UCSD-AML1 (cell line): ENCODE data around the gene CUBN.
A peak's percentile ranks its signal among the peaks of the same experiment; 100 is the strongest.

Experiments used
- DNase-seq: peaks from one replicate; lab custom pipeline; 2025; ENCODE audit not compliant: unreplicated experiment; lab: John Stamatoyannopoulos, UW

The CUBN gene

GRCh38 chr10:17043586-17043985 lies 86.0 kb downstream of the CUBN start:
- no peak for DNase-seq

- DNase-seq = no peak
Measured at GRCh38 chr10:17041626-17042520, 87.7 kb downstream of the CUBN start.

- no peak for DNase-seq
Measured at GRCh38 chr10:17038627-17039026, 91.0 kb downstream of the CUBN start.

- DNase-seq = no peak
Measured at GRCh38 chr10:17037910-17038309, 91.7 kb downstream of the CUBN start.

GRCh38 chr10:17035446-17035845 lies 94.2 kb downstream of the CUBN start:
- no peak for DNase-seq

GRCh38 chr10:17033529-17034260 lies 95.9 kb downstream of the CUBN start:
- DNase-seq = no peak

- DNase-seq = no peak
Measured at GRCh38 chr10:17031637-17032635, 97.7 kb downstream of the CUBN start.

- peak; percentile 37 for DNase-seq
Measured at GRCh38 chr10:17029581-17030271, 99.9 kb downstream of the CUBN start.

- DNase-seq = no peak
Measured at GRCh38 chr10:17029239-17029580, 100.4 kb downstream of the CUBN start.

GRCh38 chr10:17028798-17029197 lies 100.8 kb downstream of the CUBN start:
- no peak for DNase-seq

- DNase-seq = no peak
Measured at GRCh38 chr10:17026686-17027485, 102.7 kb downstream of the CUBN start.

GRCh38 chr10:17025444-17026295 lies 103.9 kb downstream of the CUBN start:
- DNase-seq = peak; percentile 22

- DNase-seq = no peak
Measured at GRCh38 chr10:17024461-17024860, 105.2 kb downstream of the CUBN start.

- DNase-seq = peak; percentile 27
Measured at GRCh38 chr10:17023386-17024298, 106.0 kb downstream of the CUBN start.

- DNase-seq = no peak
Measured at GRCh38 chr10:17022896-17023295, 106.7 kb downstream of the CUBN start.

- DNase-seq = no peak
Measured at GRCh38 chr10:17022466-17022825, 107.2 kb downstream of the CUBN start.

GRCh38 chr10:17021656-17022465 lies 107.8 kb downstream of the CUBN start:
- no peak for DNase-seq
